Nephron progenitor cell (in vitro differentiated cells): ENCODE results near the gene PDCD1.
A peak's percentile ranks its signal among the peaks of the same experiment; 100 is the strongest.

Experiments used
- DNase-seq: peaks from one replicate; pipeline ENCODE4 v3.0.0; 2021
- H3K27ac Mint-ChIP-seq: 2 replicates; pipeline ENCODE4 v1.8.0; 2021; ENCODE audit warnings: mild to moderate bottlenecking, moderate library complexity, mixed read lengths
- H3K27me3 Mint-ChIP-seq: 2 replicates; pipeline ENCODE4 v1.8.0; 2021; ENCODE audit warnings: mild to moderate bottlenecking, low read depth, mixed read lengths; ENCODE audit not compliant: poor library complexity
- H3K36me3 Mint-ChIP-seq: 2 replicates; pipeline ENCODE4 v1.8.0; 2021; ENCODE audit warnings: low read depth, mixed read lengths
- H3K4me1 Mint-ChIP-seq: 2 replicates; pipeline ENCODE4 v1.8.0; 2021; ENCODE audit warnings: mixed read lengths
- H3K4me3 Mint-ChIP-seq: 2 replicates; pipeline ENCODE4 v1.8.0; 2021; ENCODE audit warnings: mild to moderate bottlenecking, moderate library complexity, mixed read lengths
- H3K9me3 Mint-ChIP-seq: 2 replicates; pipeline ENCODE4 v1.8.0; 2021; ENCODE audit warnings: mild to moderate bottlenecking, moderate library complexity, mixed read lengths
- TF ChIP-seq, protein P1 (sequence below): fragments of 200-600 bp; sonication (generic); IDR thresholded peaks from 2 replicates; pipeline ENCODE4 v1.5.0; 2021; ENCODE audit warnings: antibody characterized with exemption

PDCD1 gene

DNA sequence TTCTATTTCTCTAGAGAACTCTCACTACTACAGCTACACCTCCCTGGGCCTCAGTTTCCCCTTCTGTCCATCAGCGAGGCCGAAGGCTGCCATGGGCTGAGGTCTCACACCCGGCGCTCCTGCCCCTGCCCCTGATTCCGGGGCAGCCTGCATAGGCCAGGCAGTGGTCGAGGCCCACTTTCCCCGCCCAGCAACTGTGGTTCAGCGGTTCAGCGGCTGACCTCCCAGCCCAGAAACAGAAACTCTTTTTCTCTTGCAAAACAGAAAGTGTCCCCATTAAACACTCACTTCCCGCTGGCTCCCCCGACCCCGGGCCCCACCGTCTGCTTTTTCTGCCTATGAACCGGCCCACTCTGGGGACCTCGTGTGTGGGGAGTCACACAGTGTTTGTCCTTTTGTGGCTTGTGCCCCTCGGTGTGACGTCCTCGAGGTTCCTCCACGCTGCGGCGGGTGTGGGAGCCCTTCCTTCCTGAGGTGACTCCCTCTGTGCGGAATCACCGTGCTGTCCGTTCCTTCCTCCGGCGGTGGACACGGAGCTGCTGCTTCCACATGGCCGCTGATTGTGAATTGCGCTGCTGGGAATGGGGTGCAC, 16.0 kb downstream of the PDCD1 start:
- Mint-ChIP-seq H3K36me3 (no peaks in the 10 kb centered on the region), H3K9me3 (peaks cover 3% of the 10 kb centered on the region), H3K27me3 (peaks cover 39% of the 10 kb centered on the region), H3K4me1 (peaks cover 29% of the 10 kb centered on the region), H3K4me3 (peak overlapping the region; percentile 30), H3K27ac (no peak overlapping the region)
- TF ChIP-seq, protein P1, sequence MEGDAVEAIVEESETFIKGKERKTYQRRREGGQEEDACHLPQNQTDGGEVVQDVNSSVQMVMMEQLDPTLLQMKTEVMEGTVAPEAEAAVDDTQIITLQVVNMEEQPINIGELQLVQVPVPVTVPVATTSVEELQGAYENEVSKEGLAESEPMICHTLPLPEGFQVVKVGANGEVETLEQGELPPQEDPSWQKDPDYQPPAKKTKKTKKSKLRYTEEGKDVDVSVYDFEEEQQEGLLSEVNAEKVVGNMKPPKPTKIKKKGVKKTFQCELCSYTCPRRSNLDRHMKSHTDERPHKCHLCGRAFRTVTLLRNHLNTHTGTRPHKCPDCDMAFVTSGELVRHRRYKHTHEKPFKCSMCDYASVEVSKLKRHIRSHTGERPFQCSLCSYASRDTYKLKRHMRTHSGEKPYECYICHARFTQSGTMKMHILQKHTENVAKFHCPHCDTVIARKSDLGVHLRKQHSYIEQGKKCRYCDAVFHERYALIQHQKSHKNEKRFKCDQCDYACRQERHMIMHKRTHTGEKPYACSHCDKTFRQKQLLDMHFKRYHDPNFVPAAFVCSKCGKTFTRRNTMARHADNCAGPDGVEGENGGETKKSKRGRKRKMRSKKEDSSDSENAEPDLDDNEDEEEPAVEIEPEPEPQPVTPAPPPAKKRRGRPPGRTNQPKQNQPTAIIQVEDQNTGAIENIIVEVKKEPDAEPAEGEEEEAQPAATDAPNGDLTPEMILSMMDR, result no peak
- DNase-seq, result no peak

DNA sequence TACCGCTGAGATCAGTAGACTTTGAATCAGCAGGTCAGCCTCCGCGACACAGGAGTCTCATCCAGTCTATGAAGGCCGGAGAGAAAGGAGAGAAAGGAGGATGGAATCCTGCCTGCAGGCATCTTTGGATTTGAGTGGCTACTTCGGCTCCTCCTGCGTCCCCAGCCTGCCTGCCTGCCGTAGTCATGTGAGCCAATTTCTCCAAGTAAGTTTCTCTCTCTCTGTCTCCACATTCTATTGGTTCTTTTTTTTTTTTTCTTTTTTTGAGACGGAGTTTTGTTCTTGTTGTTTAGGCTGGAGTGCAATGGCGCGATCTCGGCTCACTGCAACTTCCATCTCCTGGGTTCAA, 16.7 kb downstream of the PDCD1 start:
- H3K4me3 Mint-ChIP-seq, result no peak overlapping the region
- TF ChIP-seq, protein P1, result no peak
- DNase-seq, result no peak
- peaks cover 39% of the 10 kb centered on the region for H3K27me3 Mint-ChIP-seq
- H3K4me1 Mint-ChIP-seq, result peaks cover 35% of the 10 kb centered on the region
- no peak overlapping the region for H3K27ac Mint-ChIP-seq
- H3K9me3 Mint-ChIP-seq, result peaks cover 7% of the 10 kb centered on the region
- H3K36me3 Mint-ChIP-seq, result no peaks in the 10 kb centered on the region

DNA sequence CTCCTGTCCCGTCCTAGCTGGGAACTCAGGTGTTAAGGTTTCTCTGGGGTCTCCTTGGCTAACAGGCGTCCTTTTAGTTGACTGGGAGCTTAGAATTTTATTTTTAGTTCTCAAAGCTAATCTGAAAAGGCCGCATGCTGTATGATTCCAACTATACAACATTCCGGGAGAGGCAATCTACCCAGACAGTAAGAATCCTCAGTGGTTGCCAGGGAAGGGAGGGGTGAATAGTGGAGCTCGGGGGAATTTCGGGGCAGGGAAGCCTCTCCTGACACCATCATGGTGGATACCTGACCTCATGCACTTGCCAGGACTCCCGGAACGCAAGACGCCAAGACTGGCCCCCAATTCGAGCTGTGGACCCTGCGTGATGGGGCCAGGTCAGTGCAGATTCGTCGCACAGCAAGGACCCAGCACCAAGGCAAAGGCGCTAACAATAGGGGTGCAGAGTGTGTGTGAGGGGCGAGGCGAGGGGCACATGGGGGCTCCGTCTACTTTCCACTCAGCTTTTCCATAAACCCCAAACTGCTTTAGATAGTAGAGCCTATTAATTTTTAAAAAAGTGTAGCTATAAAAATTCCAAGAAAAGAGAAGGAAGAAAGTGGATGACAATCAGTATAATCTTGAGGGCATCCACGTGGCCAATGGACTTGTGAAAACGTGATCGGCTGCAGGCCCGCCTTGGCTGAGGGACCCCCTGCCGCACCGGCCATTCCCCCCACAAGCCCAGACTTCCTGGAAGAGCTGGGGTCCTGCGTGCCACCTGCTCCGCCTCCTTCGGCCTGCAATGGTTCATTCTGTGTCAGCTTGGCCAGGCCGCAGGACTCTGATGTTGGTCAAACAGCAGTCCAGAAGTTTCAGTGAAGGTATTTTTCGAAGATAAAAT, 17.3 kb downstream of the PDCD1 start:
- Mint-ChIP-seq H3K4me3 (no peak overlapping the region), H3K9me3 (peaks cover 11% of the 10 kb centered on the region), H3K27me3 (peaks cover 35% of the 10 kb centered on the region), H3K36me3 (no peaks in the 10 kb centered on the region), H3K27ac (no peak overlapping the region), H3K4me1 (peaks cover 39% of the 10 kb centered on the region)
- TF ChIP-seq, protein P1, result no peak
- no peak for DNase-seq

DNA sequence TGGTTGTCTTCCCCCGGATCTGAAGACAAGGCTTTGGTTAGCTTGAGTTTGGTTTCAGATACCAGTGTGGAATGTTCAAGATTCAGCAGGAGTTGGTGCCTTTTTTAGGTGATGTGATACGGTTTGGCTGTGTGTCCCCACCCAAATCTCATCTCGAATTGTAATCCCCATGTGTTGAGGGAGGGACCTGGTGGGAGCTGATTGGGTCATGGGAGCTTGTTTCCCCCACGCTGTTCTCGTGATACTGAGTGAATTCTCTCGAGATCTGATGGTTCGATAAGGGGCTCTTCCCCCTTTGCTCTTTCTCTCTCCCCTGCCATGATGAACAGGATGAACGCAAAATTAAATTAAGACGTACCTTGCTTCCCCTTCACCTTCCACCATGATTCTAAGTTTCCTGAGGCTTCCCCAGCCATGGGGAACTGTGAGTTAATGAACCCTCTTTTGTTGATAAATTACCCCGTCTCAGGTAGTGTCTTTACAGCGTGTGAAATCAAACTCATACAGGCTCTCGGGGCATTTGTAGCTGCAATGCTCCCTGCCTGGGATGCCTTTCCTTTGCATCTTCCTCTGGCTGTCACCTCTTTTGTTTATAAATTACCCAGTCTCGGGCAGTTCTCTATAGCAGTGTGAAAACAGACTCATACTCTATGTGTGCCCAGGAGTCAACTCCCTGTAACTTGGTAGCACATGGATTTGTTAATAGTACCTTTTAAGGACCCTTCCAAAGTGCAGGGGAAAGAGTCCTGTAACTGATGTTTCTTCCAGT, 21.3 kb downstream of the PDCD1 start:
- Mint-ChIP-seq H3K4me1 (peaks cover 20% of the 10 kb centered on the region), H3K4me3 (no peak overlapping the region), H3K9me3 (peaks cover 34% of the 10 kb centered on the region), H3K36me3 (no peaks in the 10 kb centered on the region), H3K27me3 (peaks cover 10% of the 10 kb centered on the region), H3K27ac (peak overlapping the region; percentile 81)
- TF ChIP-seq, protein P1, result no peak
- no peak for DNase-seq

DNA sequence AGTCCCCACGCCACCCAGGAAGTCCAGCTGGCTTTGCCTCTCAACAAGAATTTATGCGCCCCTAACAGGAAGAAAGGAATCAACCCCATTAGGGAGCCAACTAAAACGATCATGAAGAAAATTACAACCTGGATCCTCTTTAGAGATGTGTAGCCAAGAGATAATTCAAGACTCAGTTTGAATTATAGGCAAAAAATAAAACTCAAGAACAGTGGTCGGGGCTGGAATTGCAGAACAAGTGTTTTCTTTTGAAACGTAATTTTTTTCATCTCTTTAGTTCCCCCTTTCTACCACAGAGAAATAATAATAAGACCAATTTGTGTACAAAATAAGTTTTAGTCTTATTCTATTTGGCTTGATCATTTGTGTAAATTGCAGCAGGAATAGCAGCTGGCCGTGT, 22.4 kb downstream of the PDCD1 start:
- DNase-seq, result no peak
- no peaks in the 10 kb centered on the region for H3K36me3 Mint-ChIP-seq
- H3K4me3 Mint-ChIP-seq, result no peak overlapping the region
- peaks cover 7% of the 10 kb centered on the region for H3K27me3 Mint-ChIP-seq
- peaks cover 40% of the 10 kb centered on the region for H3K9me3 Mint-ChIP-seq
- TF ChIP-seq, protein P1, result no peak
- H3K4me1 Mint-ChIP-seq, result peaks cover 17% of the 10 kb centered on the region
- no peak overlapping the region for H3K27ac Mint-ChIP-seq
